ENCODE measurements around the gene OPCML. TPM values are rescaled to one million over a fixed set of nuclear protein-coding genes. Genes with fewer than 3 reads are reported as not detected.

The OPCML gene
- total RNA-seq, 2 experiments from 2014 or later = not detected

GRCh38 chr11:133425992-133426391 is 106.3 kb downstream of the OPCML start:
- no peak for DNase-seq
- ChIA-PET CTCF (no interaction called here), POLR2A (no interaction called here)
- no peak for ATAC-seq
- Mint-ChIP-seq H3K9me3 (ENCODE audit: low read depth) (no peaks in the 10 kb centered on the region), H3K4me3 (no peak overlapping the region), H3K36me3 (ENCODE audit: low read depth) (no peaks in the 10 kb centered on the region), H3K27me3 (no peaks in the 10 kb centered on the region), H3K27ac (no peak overlapping the region), H3K4me1 (no peaks in the 10 kb centered on the region)
- intact Hi-C loops (cut with DNase I, micrococcal nuclease) = no loop called here

GRCh38 chr11:133425245-133425644 is 107.1 kb downstream of the OPCML start:
- Mint-ChIP-seq H3K36me3 (ENCODE audit: low read depth) (no peaks in the 10 kb centered on the region), H3K27ac (no peak overlapping the region), H3K9me3 (ENCODE audit: low read depth) (no peaks in the 10 kb centered on the region), H3K27me3 (no peaks in the 10 kb centered on the region), H3K4me3 (no peak overlapping the region), H3K4me1 (no peaks in the 10 kb centered on the region)
- no peak for ATAC-seq
- intact Hi-C loops (cut with DNase I, micrococcal nuclease) = no loop called here
- CTCF ChIA-PET = no interaction called here
- POLR2A ChIA-PET = no interaction called here
- DNase-seq = no peak

- intact Hi-C loops (cut with DNase I, micrococcal nuclease) = no loop called here
- CTCF ChIA-PET = no interaction called here
- Mint-ChIP-seq H3K27ac (no peak overlapping the region), H3K9me3 (ENCODE audit: low read depth) (peaks cover 1% of the 10 kb centered on the region), H3K36me3 (ENCODE audit: low read depth) (no peaks in the 10 kb centered on the region), H3K4me3 (no peak overlapping the region), H3K27me3 (no peaks in the 10 kb centered on the region), H3K4me1 (no peaks in the 10 kb centered on the region)
- POLR2A ChIA-PET = no interaction called here
- ATAC-seq (no peak), DNase-seq (no peak)
Measured at GRCh38 chr11:133418218-133418617, 114.1 kb downstream of the OPCML start.

GRCh38 chr11:133414506-133414905 is 117.8 kb downstream of the OPCML start:
- no peaks in the 10 kb centered on the region for H3K4me1 Mint-ChIP-seq
- H3K27me3 Mint-ChIP-seq = no peaks in the 10 kb centered on the region
- H3K4me3 Mint-ChIP-seq = no peak overlapping the region
- H3K27ac Mint-ChIP-seq = no peak overlapping the region
- DNase-seq (no peak), ATAC-seq (no peak)
- ChIA-PET POLR2A (no interaction called here), CTCF (no interaction called here)
- H3K36me3 Mint-ChIP-seq (ENCODE audit: low read depth) = no peaks in the 10 kb centered on the region
- intact Hi-C loops (cut with DNase I, micrococcal nuclease) = no loop called here
- H3K9me3 Mint-ChIP-seq (ENCODE audit: low read depth) = peaks cover 1% of the 10 kb centered on the region

GRCh38 chr11:133413703-133414102 is 118.6 kb downstream of the OPCML start:
- DNase-seq = no peak
- H3K4me3 Mint-ChIP-seq = no peak overlapping the region
- H3K27me3 Mint-ChIP-seq = no peaks in the 10 kb centered on the region
- intact Hi-C loops (cut with DNase I, micrococcal nuclease) = no loop called here
- H3K27ac Mint-ChIP-seq = no peak overlapping the region
- ChIA-PET POLR2A (no interaction called here), CTCF (no interaction called here)
- ATAC-seq = no peak
- peaks cover 1% of the 10 kb centered on the region for H3K9me3 Mint-ChIP-seq (ENCODE audit: low read depth)
- H3K36me3 Mint-ChIP-seq (ENCODE audit: low read depth) = no peaks in the 10 kb centered on the region
- no peaks in the 10 kb centered on the region for H3K4me1 Mint-ChIP-seq

- no peaks in the 10 kb centered on the region for H3K36me3 Mint-ChIP-seq (ENCODE audit: low read depth)
- no peaks in the 10 kb centered on the region for H3K27me3 Mint-ChIP-seq
- POLR2A ChIA-PET = no interaction called here
- intact Hi-C loops (cut with DNase I, micrococcal nuclease) = no loop called here
- ATAC-seq (no peak), DNase-seq (no peak)
- no peak overlapping the region for H3K4me3 Mint-ChIP-seq
- no peaks in the 10 kb centered on the region for H3K9me3 Mint-ChIP-seq (ENCODE audit: low read depth)
- H3K4me1 Mint-ChIP-seq = no peaks in the 10 kb centered on the region
- H3K27ac Mint-ChIP-seq = no peak overlapping the region
- CTCF ChIA-PET = interaction anchor here (0.9 to 1.1 kb wide), 2 partner anchors 17 to 24 kb away, joined by 3 to 4 read pairs; no protein-coding TSS in a partner anchor
Measured at GRCh38 chr11:133409799-133410198, 122.5 kb downstream of the OPCML start.

GRCh38 chr11:133408936-133409335 is 123.4 kb downstream of the OPCML start:
- H3K9me3 Mint-ChIP-seq (ENCODE audit: low read depth) = peaks cover 6% of the 10 kb centered on the region
- H3K36me3 Mint-ChIP-seq (ENCODE audit: low read depth) = no peaks in the 10 kb centered on the region
- DNase-seq = no peak
- CTCF ChIA-PET = interaction anchor here (0.6 to 1.1 kb wide), 2 partner anchors 23 to 468 kb away, joined by 3 to 4 read pairs; no protein-coding TSS in a partner anchor
- ATAC-seq = no peak
- H3K27ac Mint-ChIP-seq = no peak overlapping the region
- no peaks in the 10 kb centered on the region for H3K27me3 Mint-ChIP-seq
- H3K4me1 Mint-ChIP-seq = no peaks in the 10 kb centered on the region
- POLR2A ChIA-PET = no interaction called here
- H3K4me3 Mint-ChIP-seq = no peak overlapping the region
- intact Hi-C loops (cut with DNase I, micrococcal nuclease) = no loop called here

GRCh38 chr11:133408402-133408801 is 123.9 kb downstream of the OPCML start:
- intact Hi-C loops (cut with DNase I, micrococcal nuclease) = no loop called here
- POLR2A ChIA-PET = no interaction called here
- Mint-ChIP-seq H3K27ac (no peak overlapping the region), H3K4me3 (no peak overlapping the region), H3K9me3 (ENCODE audit: low read depth) (peaks cover 6% of the 10 kb centered on the region), H3K27me3 (no peaks in the 10 kb centered on the region), H3K4me1 (no peaks in the 10 kb centered on the region), H3K36me3 (ENCODE audit: low read depth) (no peaks in the 10 kb centered on the region)
- CTCF ChIA-PET = no interaction called here
- DNase-seq (no peak), ATAC-seq (no peak)

- intact Hi-C loops (cut with DNase I, micrococcal nuclease) = no loop called here
- ChIA-PET POLR2A (no interaction called here), CTCF (no interaction called here)
- H3K36me3 Mint-ChIP-seq (ENCODE audit: low read depth) = no peaks in the 10 kb centered on the region
- no peak for ATAC-seq
- H3K27me3 Mint-ChIP-seq = no peaks in the 10 kb centered on the region
- H3K27ac Mint-ChIP-seq = no peak overlapping the region
- peaks cover 6% of the 10 kb centered on the region for H3K9me3 Mint-ChIP-seq (ENCODE audit: low read depth)
- H3K4me1 Mint-ChIP-seq = no peaks in the 10 kb centered on the region
- no peak for DNase-seq
- no peak overlapping the region for H3K4me3 Mint-ChIP-seq
Measured at GRCh38 chr11:133406489-133406888, 125.8 kb downstream of the OPCML start.

- ChIA-PET CTCF (no interaction called here), POLR2A (no interaction called here)
- Mint-ChIP-seq H3K27ac (no peak overlapping the region), H3K4me1 (no peaks in the 10 kb centered on the region), H3K27me3 (no peaks in the 10 kb centered on the region), H3K36me3 (ENCODE audit: low read depth) (no peaks in the 10 kb centered on the region), H3K4me3 (no peak overlapping the region), H3K9me3 (ENCODE audit: low read depth) (peaks cover 6% of the 10 kb centered on the region)
- DNase-seq (peak; percentile 32), ATAC-seq (no peak)
- intact Hi-C loops (cut with DNase I, micrococcal nuclease) = loop anchor here in 1 of 2 experiments (5.0 kb wide), 1 partner anchor 272 kb away; no protein-coding TSS in a partner anchor
Measured at GRCh38 chr11:133403900-133404299, 128.4 kb downstream of the OPCML start.

- Mint-ChIP-seq H3K36me3 (ENCODE audit: low read depth) (no peaks in the 10 kb centered on the region), H3K4me3 (no peak overlapping the region), H3K9me3 (ENCODE audit: low read depth) (peaks cover 6% of the 10 kb centered on the region), H3K27ac (no peak overlapping the region), H3K27me3 (no peaks in the 10 kb centered on the region), H3K4me1 (no peaks in the 10 kb centered on the region)
- CTCF ChIA-PET = no interaction called here
- POLR2A ChIA-PET = no interaction called here
- intact Hi-C loops (cut with DNase I, micrococcal nuclease) = loop anchor here in 1 of 2 experiments (5.0 kb wide), 1 partner anchor 270 kb away; no protein-coding TSS in a partner anchor
- DNase-seq (no peak), ATAC-seq (no peak)
Measured at GRCh38 chr11:133402551-133402950, 129.8 kb downstream of the OPCML start.

GRCh38 chr11:133399855-133400625 is 132.3 kb downstream of the OPCML start:
- no peaks in the 10 kb centered on the region for H3K4me1 Mint-ChIP-seq
- ChIA-PET CTCF (no interaction called here), POLR2A (no interaction called here)
- no peaks in the 10 kb centered on the region for H3K36me3 Mint-ChIP-seq (ENCODE audit: low read depth)
- intact Hi-C loops (cut with DNase I, micrococcal nuclease) = loop anchor here in 1 of 2 experiments (5.0 kb wide), 1 partner anchor 268 kb away; no protein-coding TSS in a partner anchor
- ATAC-seq (no peak), DNase-seq (no peak)
- no peak overlapping the region for H3K4me3 Mint-ChIP-seq
- no peaks in the 10 kb centered on the region for H3K27me3 Mint-ChIP-seq
- peaks cover 6% of the 10 kb centered on the region for H3K9me3 Mint-ChIP-seq (ENCODE audit: low read depth)
- no peak overlapping the region for H3K27ac Mint-ChIP-seq
